Astrocyte of the spinal cord (primary cell): ENCODE data around the gene TSPAN4.
A peak's percentile ranks its signal among the peaks of the same experiment; 100 is the strongest.

Experiments used
- DNase-seq: peaks from one replicate; pipeline ENCODE4 v3.0.0; 2011; ENCODE audit warnings: low read depth, low spot score
- H3K4me3 ChIP-seq: 2 replicates; pipeline ENCODE4 v1.5.1; 2011; ENCODE audit warnings: low read depth, mild to moderate bottlenecking, low read length, moderate library complexity
- CTCF ChIP-seq: IDR thresholded peaks from 2 replicates; pipeline ENCODE4 v1.5.1; 2012; ENCODE audit warnings: low read depth, mild to moderate bottlenecking, low read length, inconsistent platforms
- in situ Hi-C: cut with HindIII; loops from 2 replicates; pipeline ENCODE4 v1.10.0; 2017; ENCODE audit warnings: low sequenced_read_pairs

Gene TSPAN4

GRCh38 chr11:804599-804964 lies 38.1 kb upstream of the TSPAN4 start:
- H3K4me3 ChIP-seq: peak overlapping the region; percentile 57
- in situ Hi-C loops: no loop called here
- no peak for DNase-seq
- TF ChIP-seq CTCF: no peak

- TF ChIP-seq CTCF: no peak
- no peak for DNase-seq
- in situ Hi-C loops: no loop called here
- peak overlapping the region; percentile 90 for H3K4me3 ChIP-seq
Observed at GRCh38 chr11:808427-809286, 34.0 kb upstream of the TSPAN4 start.

- DNase-seq: peak; percentile 98
- in situ Hi-C loops: no loop called here
- TF ChIP-seq CTCF: no peak
- H3K4me3 ChIP-seq: peak within 1 kb of the TSS; percentile 90
Observed at GRCh38 chr11:809287-810039, 33.2 kb upstream of the TSPAN4 start, which contains the start of gene RPLP2. TSS of gene RPLP2 (plus strand) at chr11:809967. CDS start at chr11:810235, 268 bp downstream.

GRCh38 chr11:810040-810567 lies 32.5 kb upstream of the TSPAN4 start:
- TF ChIP-seq CTCF: no peak
- DNase-seq: no peak
- in situ Hi-C loops: no loop called here
- peak overlapping the region; percentile 90 for H3K4me3 ChIP-seq

- DNase-seq: no peak
- TF ChIP-seq CTCF: peak; percentile 15
- in situ Hi-C loops: no loop called here
- H3K4me3 ChIP-seq: no peak overlapping the region
Observed at GRCh38 chr11:811446-812245, 31.0 kb upstream of the TSPAN4 start.

GRCh38 chr11:812390-812789 lies 30.3 kb upstream of the TSPAN4 start:
- no peak for TF ChIP-seq CTCF
- in situ Hi-C loops: no loop called here
- no peak for DNase-seq
- H3K4me3 ChIP-seq: no peak overlapping the region
